Duodenal mucosa (tissue), 2 donors: Measurements from ENCODE around the gene NCBP2L.

Experiments
- H3K27ac ChIP-seq: one replicate; pipeline ENCODE4 v1.7.0; 2013; ENCODE audit warnings: low read depth, low read length
- H3K27me3 ChIP-seq, 2 donors: one replicate each; pipeline ENCODE4 v1.7.0; 2013; ENCODE audit warnings: low read length in 2 of 2, control low read depth in 1 of 2; ENCODE audit not compliant: insufficient read depth in 2 of 2, control insufficient read depth in 1 of 2
- H3K36me3 ChIP-seq, 2 donors: one replicate each; pipeline ENCODE4 v1.7.0; 2013; ENCODE audit warnings: low read length in 2 of 2, control low read depth in 1 of 2; ENCODE audit not compliant: insufficient read depth in 2 of 2, control insufficient read depth in 1 of 2
- H3K4me1 ChIP-seq, 2 donors: one replicate each; pipeline ENCODE4 v1.7.0; 2013; ENCODE audit warnings: low read length in 2 of 2, control low read depth in 1 of 2; ENCODE audit not compliant: insufficient read depth in 2 of 2, control insufficient read depth in 1 of 2
- H3K4me3 ChIP-seq, 2 donors: one replicate each; pipeline ENCODE4 v1.7.0; 2013; ENCODE audit warnings: low read length in 2 of 2, low read depth in 1 of 2
- H3K9ac ChIP-seq, 2 donors: one replicate each; pipeline ENCODE4 v1.7.0; 2013; ENCODE audit warnings: low read length in 2 of 2, low read depth in 1 of 2
- H3K9me3 ChIP-seq, 2 donors: one replicate each; pipeline ENCODE4 v1.7.0; 2013; ENCODE audit warnings: low read length in 2 of 2, control low read depth in 1 of 2; ENCODE audit not compliant: control insufficient read depth in 1 of 2

Gene NCBP2L

DNA sequence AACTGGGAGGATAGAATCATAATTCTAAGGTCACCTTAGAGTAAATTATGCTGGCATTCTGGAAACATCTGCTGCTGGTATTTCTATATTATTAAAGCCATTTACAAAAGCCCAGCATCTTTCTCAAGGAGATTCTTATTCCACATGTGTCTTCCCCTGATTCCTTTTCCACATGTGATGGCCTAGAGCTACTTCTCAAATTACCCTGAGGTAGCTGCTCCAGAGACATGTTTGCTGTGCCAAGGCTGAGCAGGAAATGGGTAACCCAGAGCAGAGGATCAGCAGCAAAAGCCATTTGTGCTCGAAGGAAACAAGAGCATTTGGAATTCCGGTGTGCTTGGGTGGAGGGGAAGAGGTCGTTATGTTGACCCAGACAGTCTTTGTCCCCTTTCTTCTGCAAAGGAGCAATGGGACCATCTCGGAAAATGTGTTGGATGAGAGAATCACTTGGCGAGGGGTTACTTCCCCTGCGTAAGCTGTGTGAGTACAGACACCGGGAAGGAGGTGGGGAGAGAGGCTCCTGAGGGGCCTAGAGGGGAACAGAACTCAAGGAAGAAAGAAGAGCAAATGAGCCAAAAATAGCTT lies 26.6 kb upstream of the NCBP2L start:
- H3K36me3 ChIP-seq: no peaks in the 10 kb centered on the region
- no peaks in the 10 kb centered on the region for H3K9me3 ChIP-seq
- H3K9ac ChIP-seq: no peak overlapping the region
- no peak overlapping the region for H3K27ac ChIP-seq
- H3K27me3 ChIP-seq: no peaks in the 10 kb centered on the region
- peaks cover 19% of the 10 kb centered on the region in 2 donors for H3K4me1 ChIP-seq
- no peak overlapping the region for H3K4me3 ChIP-seq

DNA sequence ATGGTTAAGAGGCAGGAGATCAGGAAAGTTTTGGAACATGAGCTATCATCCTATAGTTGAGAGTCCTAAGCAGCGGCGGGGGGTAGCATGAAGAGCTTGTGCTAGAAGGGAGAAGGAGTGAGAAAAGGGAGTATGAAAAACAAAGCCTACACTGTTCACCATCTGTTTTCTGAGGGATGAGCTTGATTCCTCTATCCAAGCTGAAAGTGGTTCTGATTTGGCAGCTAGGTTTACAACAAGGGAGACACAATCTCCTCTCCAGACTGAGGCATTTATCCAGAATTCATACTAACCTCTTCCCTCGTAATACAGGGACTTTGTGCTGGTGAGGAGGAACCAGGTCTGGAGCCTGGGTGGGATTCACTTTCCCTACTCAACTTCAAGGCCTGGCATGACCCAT lies 25.5 kb upstream of the NCBP2L start:
- H3K36me3 ChIP-seq: no peaks in the 10 kb centered on the region
- no peaks in the 10 kb centered on the region for H3K9me3 ChIP-seq
- no peak overlapping the region for H3K9ac ChIP-seq
- H3K27ac ChIP-seq: no peak overlapping the region
- H3K4me3 ChIP-seq: no peak overlapping the region
- H3K4me1 ChIP-seq: peaks cover 10 to 13% of the 10 kb centered on the region in 2 donors
- no peaks in the 10 kb centered on the region for H3K27me3 ChIP-seq

DNA sequence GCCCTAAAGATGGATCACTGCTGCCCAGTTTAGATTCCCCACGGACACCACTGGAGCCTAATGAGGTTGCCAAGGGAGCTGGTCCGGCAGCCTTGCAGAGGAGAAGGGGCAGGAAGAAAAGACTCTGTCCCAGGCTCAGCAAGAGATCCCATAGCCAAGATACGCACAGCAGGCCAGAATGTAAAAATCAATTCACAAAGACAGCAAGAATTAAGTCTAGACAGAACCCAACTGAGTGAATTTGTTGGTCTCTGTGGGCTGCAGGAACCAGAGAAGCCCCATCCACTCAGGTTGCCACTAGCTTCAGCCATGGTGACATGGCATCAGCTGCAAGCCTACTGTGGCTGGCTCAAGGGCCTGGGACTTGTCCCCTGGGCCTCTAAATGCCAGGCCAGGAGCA lies 24.8 kb upstream of the NCBP2L start:
- Histone ChIP-seq H3K36me3 (no peaks in the 10 kb centered on the region), H3K27me3 (no peaks in the 10 kb centered on the region), H3K9me3 (no peaks in the 10 kb centered on the region), H3K9ac (no peak overlapping the region), H3K4me3 (no peak overlapping the region), H3K27ac (no peak overlapping the region), H3K4me1 (peaks cover 3 to 6% of the 10 kb centered on the region in 2 donors)

DNA sequence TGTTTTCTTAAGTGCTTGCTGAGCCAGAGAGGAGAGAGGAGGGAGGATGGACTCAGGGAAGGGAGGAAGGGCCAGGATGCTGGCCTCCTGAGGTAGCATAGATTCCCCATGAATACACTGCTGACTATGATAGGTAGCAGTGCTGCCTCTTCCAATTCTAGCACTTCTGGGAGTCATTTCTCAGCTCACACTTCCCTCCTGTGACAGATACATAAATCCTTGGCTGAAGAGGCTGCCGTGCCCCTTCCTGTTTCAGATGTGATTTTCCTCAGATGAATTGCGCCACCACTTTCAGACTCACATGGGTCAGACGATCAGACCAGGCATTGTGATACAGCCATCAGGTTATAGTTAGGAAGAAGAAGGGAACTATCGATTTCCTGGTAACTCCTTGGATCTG lies 24.3 kb upstream of the NCBP2L start:
- Histone ChIP-seq H3K4me1 (peaks cover 0 to 2% of the 10 kb centered on the region in 2 donors), H3K27ac (no peak overlapping the region)

DNA sequence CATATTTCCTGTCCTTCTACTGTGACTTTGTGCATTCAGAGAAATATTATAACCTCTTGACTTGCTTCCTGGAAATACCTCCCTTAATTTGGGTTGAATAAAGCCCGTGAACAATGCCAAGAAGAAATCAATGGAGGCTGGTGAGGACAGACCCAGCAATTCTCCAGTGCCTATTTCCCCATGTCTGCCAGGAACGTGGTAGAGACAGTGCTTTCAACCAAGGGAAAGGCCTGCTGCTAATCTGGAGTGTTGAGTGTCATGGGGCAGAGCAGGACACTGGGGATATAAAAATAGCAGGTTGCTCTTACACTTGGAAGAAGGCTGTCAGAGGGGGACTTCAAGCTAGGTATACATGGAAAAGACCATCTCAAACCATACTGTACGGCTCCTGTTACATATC lies 21.8 kb upstream of the NCBP2L start:
- Histone ChIP-seq H3K4me1 (no peaks in the 10 kb centered on the region), H3K4me3 (no peak overlapping the region), H3K27ac (no peak overlapping the region), H3K36me3 (no peaks in the 10 kb centered on the region), H3K27me3 (no peaks in the 10 kb centered on the region), H3K9me3 (no peaks in the 10 kb centered on the region), H3K9ac (no peak overlapping the region)

More for the DNA sequence above, 24.3 kb upstream of the NCBP2L start:
- Histone ChIP-seq H3K4me3 (no peak overlapping the region), H3K27me3 (no peaks in the 10 kb centered on the region), H3K9ac (no peak overlapping the region), H3K36me3 (no peaks in the 10 kb centered on the region), H3K9me3 (no peaks in the 10 kb centered on the region)

DNA sequence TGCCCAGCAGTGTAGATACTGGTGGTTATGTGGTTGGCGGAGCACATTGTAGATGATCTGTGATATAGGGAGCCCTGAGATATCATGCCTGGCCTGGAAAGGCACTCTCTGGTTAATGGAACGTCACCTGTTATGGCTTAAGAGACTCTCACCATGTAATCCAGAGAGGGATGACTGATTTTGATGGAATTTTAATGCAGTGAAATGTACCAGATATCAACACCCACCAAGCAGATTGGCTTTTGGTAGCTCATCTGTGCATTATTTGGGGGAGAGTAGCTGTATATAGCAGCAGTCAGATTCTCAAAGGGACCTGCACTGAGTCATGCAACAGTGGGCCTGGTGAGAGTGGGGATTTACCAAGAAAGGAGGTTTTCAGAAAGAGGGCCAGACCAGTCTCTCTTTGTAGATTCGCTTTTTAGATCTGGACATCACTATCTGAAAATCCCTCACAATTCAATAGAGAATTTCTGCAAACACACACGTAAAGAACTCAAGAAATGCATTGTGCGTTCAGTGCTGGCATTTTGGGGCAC lies 19.2 kb upstream of the NCBP2L start:
- Histone ChIP-seq H3K9ac (no peak overlapping the region), H3K9me3 (no peaks in the 10 kb centered on the region), H3K27me3 (no peaks in the 10 kb centered on the region), H3K36me3 (no peaks in the 10 kb centered on the region), H3K4me3 (no peak overlapping the region), H3K4me1 (no peaks in the 10 kb centered on the region), H3K27ac (no peak overlapping the region)

DNA sequence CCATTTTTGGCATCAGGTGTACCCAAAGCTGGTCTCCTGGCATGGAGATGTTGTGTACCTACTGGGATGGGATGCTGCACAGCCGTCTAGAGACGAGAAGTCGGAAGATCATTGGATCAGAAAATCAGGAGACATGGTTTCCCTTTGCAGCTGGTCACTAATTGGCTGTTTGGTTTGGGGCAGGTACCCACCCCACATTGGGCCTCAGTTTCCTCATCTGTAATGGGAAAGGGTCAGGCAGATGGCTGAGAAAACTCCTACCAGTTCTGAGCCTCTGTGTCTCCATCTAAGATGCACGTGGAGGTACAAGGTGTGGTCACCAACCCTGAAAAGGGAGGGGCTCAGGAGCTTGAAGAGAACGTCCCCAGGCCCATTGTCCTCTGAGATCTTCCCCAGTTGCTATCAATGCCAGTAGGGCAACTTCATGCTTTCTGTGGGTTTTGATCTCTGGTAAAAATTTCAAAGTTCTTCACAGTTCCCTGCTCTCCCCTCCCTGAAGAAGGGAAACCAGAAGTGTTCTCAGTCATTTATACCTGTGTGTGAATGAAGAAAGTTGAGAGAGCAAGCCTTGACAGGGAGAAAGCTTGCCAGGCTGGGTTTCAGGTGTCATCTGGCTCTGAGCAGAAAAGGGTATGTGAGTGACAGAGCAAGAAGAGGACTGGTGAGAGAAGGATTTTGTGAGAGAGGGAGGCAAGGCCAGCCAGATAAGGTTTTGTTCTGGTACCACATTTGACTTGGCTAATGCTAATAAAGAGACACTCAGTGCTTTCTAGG lies 17.0 kb upstream of the NCBP2L start:
- Histone ChIP-seq H3K36me3 (no peaks in the 10 kb centered on the region), H3K4me3 (no peak overlapping the region), H3K9me3 (no peaks in the 10 kb centered on the region), H3K27ac (no peak overlapping the region), H3K9ac (no peak overlapping the region), H3K27me3 (no peaks in the 10 kb centered on the region), H3K4me1 (no peaks in the 10 kb centered on the region)

DNA sequence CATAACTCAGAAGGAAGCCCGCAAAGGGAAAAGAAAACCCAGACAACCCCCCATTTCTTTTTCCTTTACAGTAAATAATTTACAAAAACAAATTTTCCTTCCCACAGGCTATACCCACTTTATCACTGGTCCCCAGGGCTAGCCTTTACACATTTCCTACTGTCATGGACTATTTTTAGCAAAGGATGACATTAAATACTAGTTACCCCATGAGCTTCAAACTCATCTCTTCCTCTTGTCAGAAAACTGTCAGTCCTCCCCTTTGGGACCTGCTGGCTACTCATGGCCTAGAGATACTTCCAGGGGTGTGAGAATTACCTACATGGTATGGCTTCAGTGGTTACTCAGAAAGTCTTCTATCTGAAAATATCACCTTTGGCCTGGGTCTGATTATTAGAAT lies 13.9 kb upstream of the NCBP2L start:
- Histone ChIP-seq H3K27me3 (no peaks in the 10 kb centered on the region), H3K4me3 (no peak overlapping the region), H3K27ac (no peak overlapping the region), H3K9me3 (no peaks in the 10 kb centered on the region), H3K9ac (no peak overlapping the region), H3K36me3 (no peaks in the 10 kb centered on the region), H3K4me1 (no peaks in the 10 kb centered on the region)

DNA sequence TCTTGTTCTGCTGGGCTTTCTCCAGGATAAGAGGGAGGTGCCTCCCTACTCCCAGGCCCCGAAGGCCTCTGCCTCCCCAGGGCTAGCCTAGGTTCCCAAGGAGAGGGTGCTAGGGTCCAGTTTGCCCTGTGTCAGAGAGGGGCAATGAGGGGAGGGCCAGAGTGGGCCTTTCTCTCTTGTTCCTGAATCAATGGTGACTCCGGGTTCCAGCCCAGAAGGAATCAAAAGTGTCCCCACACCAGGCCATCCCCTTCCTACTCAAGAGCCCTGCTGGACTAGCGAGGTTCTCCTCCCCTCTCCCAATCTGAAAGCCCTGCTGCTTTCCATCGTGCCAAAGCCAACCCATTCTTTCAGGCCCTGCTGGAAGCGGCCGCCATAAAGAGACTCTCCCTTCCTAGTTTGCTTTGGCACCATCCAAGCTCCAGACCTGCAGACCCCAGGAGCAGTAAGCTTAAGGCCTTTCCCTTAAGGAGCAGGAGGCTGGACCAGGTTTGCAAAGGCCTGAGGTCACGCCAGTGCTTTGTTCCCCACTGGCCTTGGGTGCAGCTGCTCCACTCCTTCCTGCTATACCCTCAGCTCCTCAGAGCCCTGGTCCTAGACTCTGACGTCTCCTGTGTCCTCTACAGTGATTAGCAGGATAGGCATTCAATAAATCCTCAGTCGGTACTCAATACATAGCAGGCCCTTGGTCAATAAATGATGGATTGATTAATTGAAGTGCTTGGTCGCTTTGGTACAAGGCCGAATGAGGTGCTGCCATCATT lies 12.5 kb upstream of the NCBP2L start:
- no peaks in the 10 kb centered on the region for H3K9me3 ChIP-seq
- no peak overlapping the region for H3K27ac ChIP-seq
- H3K27me3 ChIP-seq: no peaks in the 10 kb centered on the region
- H3K4me3 ChIP-seq: no peak overlapping the region
- no peaks in the 10 kb centered on the region for H3K4me1 ChIP-seq
- no peaks in the 10 kb centered on the region for H3K36me3 ChIP-seq
- H3K9ac ChIP-seq: no peak overlapping the region
